Measurements from ENCODE around the gene SHD.

SHD gene

GRCh38 chr19:4291184-4291732 is 12.2 kb downstream of the SHD start:
- H3K4me3 ChIP-seq (replicated peaks; ENCODE audit: insufficient read depth, low read length) = no peak overlapping the region
- no peaks in the 10 kb centered on the region for H3K27me3 ChIP-seq (ENCODE audit: insufficient read depth, poor library complexity, severe bottlenecking)
- no peak for DNase-seq (ENCODE audit: low read depth in 1 of 2, low spot score in 1 of 2)
- H3K27ac ChIP-seq (replicated peaks) = no peak overlapping the region
- TF ChIP-seq CTCF (IDR thresholded peaks at IDR 0.05; ENCODE audit: insufficient read depth, low read length) = no peak
- TF ChIP-seq REST (IDR thresholded peaks at IDR 0.05; ENCODE audit: insufficient replicate concordance, low read depth) = no peak
- no peak for TF ChIP-seq GABPA (IDR thresholded peaks at IDR 0.05; ENCODE audit: low read depth)
- TF ChIP-seq POLR2AphosphoS5 (IDR thresholded peaks at IDR 0.05; ENCODE audit: low read depth) = no peak
- no peak for TF ChIP-seq SPI1 (IDR thresholded peaks at IDR 0.05; ENCODE audit: borderline replicate concordance, low read depth)

GRCh38 chr19:4292515-4292914 is 13.4 kb downstream of the SHD start:
- Histone ChIP-seq H3K4me3 (replicated peaks; ENCODE audit: insufficient read depth, low read length) (no peak overlapping the region), H3K27me3 (ENCODE audit: insufficient read depth, poor library complexity, severe bottlenecking) (no peaks in the 10 kb centered on the region), H3K27ac (replicated peaks) (no peak overlapping the region)
- TF ChIP-seq POLR2AphosphoS5 (IDR thresholded peaks at IDR 0.05; ENCODE audit: low read depth) (no peak), GABPA (IDR thresholded peaks at IDR 0.05; ENCODE audit: low read depth) (no peak), REST (IDR thresholded peaks at IDR 0.05; ENCODE audit: insufficient replicate concordance, low read depth) (no peak), CTCF (IDR thresholded peaks at IDR 0.05; ENCODE audit: insufficient read depth, low read length) (no peak), SPI1 (IDR thresholded peaks at IDR 0.05; ENCODE audit: borderline replicate concordance, low read depth) (no peak)
- no peak for DNase-seq (ENCODE audit: low read depth in 1 of 2, low spot score in 1 of 2)

- no peak overlapping the region for H3K4me3 ChIP-seq (replicated peaks; ENCODE audit: insufficient read depth, low read length)
- H3K27ac ChIP-seq (replicated peaks) = no peak overlapping the region
- H3K27me3 ChIP-seq (ENCODE audit: insufficient read depth, poor library complexity, severe bottlenecking) = no peaks in the 10 kb centered on the region
- no peak for DNase-seq (ENCODE audit: low read depth in 1 of 2, low spot score in 1 of 2)
- TF ChIP-seq CTCF (IDR thresholded peaks at IDR 0.05; ENCODE audit: insufficient read depth, low read length) (no peak), POLR2AphosphoS5 (IDR thresholded peaks at IDR 0.05; ENCODE audit: low read depth) (no peak), REST (IDR thresholded peaks at IDR 0.05; ENCODE audit: insufficient replicate concordance, low read depth) (no peak), SPI1 (IDR thresholded peaks at IDR 0.05; ENCODE audit: borderline replicate concordance, low read depth) (no peak), GABPA (IDR thresholded peaks at IDR 0.05; ENCODE audit: low read depth) (no peak)
Measured at GRCh38 chr19:4294389-4294788, 15.3 kb downstream of the SHD start.

Measured in HL-60 (cell line).